Measurements from ENCODE around the gene KRTAP5-5.
"Not testable (repeated sequence)": the region's sequence is repeated elsewhere in the genome, so short reads cannot be mapped to it uniquely, and the experiment has no call there.

The KRTAP5-5 gene

GRCh38 chr11:1629326-1630185 is at the start of gene KRTAP5-5:
KRTAP5-5 (plus strand) TSS chr11:1629775; CDS start chr11:1629841, 66 bp downstream.
- Histone ChIP-seq H3K27me3 (ENCODE audit: insufficient read depth, low read depth) (peaks cover 87% of the 10 kb centered on the region), H4K20me1 (ENCODE audit: insufficient read depth) (no peaks in the 10 kb centered on the region), H3K4me2 (no peak within 1 kb of the TSS), H2AFZ (ENCODE audit: low read depth) (no peak within 1 kb of the TSS), H3K4me1 (ENCODE audit: low read depth, poor library complexity, severe bottlenecking) (no peaks in the 10 kb centered on the region), H3K4me3 (IDR thresholded peaks at IDR 0.05; ENCODE audit: insufficient read depth, low read depth, low read length) (no peak within 1 kb of the TSS), H3K36me3 (ENCODE audit: insufficient read depth) (no peaks in the 10 kb centered on the region), H3K9ac (no peak within 1 kb of the TSS), H3K79me2 (ENCODE audit: insufficient read depth, low read depth) (no peaks in the 10 kb centered on the region), H3K27ac (no peak within 1 kb of the TSS)
- TF ChIP-seq CTCF (conservative IDR thresholded peaks at IDR 0.05; ENCODE audit: low read depth, low read length) = no peak

GRCh38 chr11:1581976-1582375 is 47.6 kb upstream of the KRTAP5-5 start:
- Histone ChIP-seq H3K4me1 (ENCODE audit: low read depth, poor library complexity, severe bottlenecking) (no peaks in the 10 kb centered on the region), H3K79me2 (ENCODE audit: insufficient read depth, low read depth) (no peaks in the 10 kb centered on the region), H2AFZ (ENCODE audit: low read depth) (no peak overlapping the region), H3K36me3 (ENCODE audit: insufficient read depth) (no peaks in the 10 kb centered on the region), H3K27me3 (ENCODE audit: insufficient read depth, low read depth) (peaks cover 71% of the 10 kb centered on the region), H4K20me1 (ENCODE audit: insufficient read depth) (no peaks in the 10 kb centered on the region), H3K9ac (no peak overlapping the region), H3K27ac (no peak overlapping the region), H3K4me2 (no peak overlapping the region), H3K4me3 (IDR thresholded peaks at IDR 0.05; ENCODE audit: insufficient read depth, low read depth, low read length) (no peak overlapping the region)
- TF ChIP-seq CTCF (conservative IDR thresholded peaks at IDR 0.05; ENCODE audit: low read depth, low read length) = no peak

GRCh38 chr11:1582909-1583308 is 46.7 kb upstream of the KRTAP5-5 start:
- not testable (repeated sequence) for H3K9ac ChIP-seq; H4K20me1 ChIP-seq (ENCODE audit: insufficient read depth); H3K79me2 ChIP-seq (ENCODE audit: insufficient read depth, low read depth); H3K4me3 ChIP-seq (IDR thresholded peaks at IDR 0.05; ENCODE audit: insufficient read depth, low read depth, low read length); H3K4me1 ChIP-seq (ENCODE audit: low read depth, poor library complexity, severe bottlenecking); H3K36me3 ChIP-seq (ENCODE audit: insufficient read depth); H3K27ac ChIP-seq; H2AFZ ChIP-seq (ENCODE audit: low read depth); H3K4me2 ChIP-seq
- H3K27me3 ChIP-seq (ENCODE audit: insufficient read depth, low read depth) = peaks cover 72% of the 10 kb centered on the region

- H4K20me1 ChIP-seq (ENCODE audit: insufficient read depth); H3K79me2 ChIP-seq (ENCODE audit: insufficient read depth, low read depth); H3K36me3 ChIP-seq (ENCODE audit: insufficient read depth); H3K9ac ChIP-seq; H2AFZ ChIP-seq (ENCODE audit: low read depth); H3K4me1 ChIP-seq (ENCODE audit: low read depth, poor library complexity, severe bottlenecking); H3K4me3 ChIP-seq (IDR thresholded peaks at IDR 0.05; ENCODE audit: insufficient read depth, low read depth, low read length); H3K27ac ChIP-seq; H3K4me2 ChIP-seq: not testable (repeated sequence)
- peaks cover 71% of the 10 kb centered on the region for H3K27me3 ChIP-seq (ENCODE audit: insufficient read depth, low read depth)
Observed at GRCh38 chr11:1584661-1585370, 44.8 kb upstream of the KRTAP5-5 start, which contains the start of gene KRTAP5-1. KRTAP5-1 (minus strand) TSS chr11:1585283; CDS start chr11:1585249, 34 bp downstream.

GRCh38 chr11:1586699-1587098 is 42.9 kb upstream of the KRTAP5-5 start:
- no peak overlapping the region for H3K4me3 ChIP-seq (IDR thresholded peaks at IDR 0.05; ENCODE audit: insufficient read depth, low read depth, low read length)
- H3K9ac ChIP-seq = no peak overlapping the region
- no peak overlapping the region for H3K27ac ChIP-seq
- H3K4me2 ChIP-seq = no peak overlapping the region
- no peaks in the 10 kb centered on the region for H3K4me1 ChIP-seq (ENCODE audit: low read depth, poor library complexity, severe bottlenecking)
- peaks cover 74% of the 10 kb centered on the region for H3K27me3 ChIP-seq (ENCODE audit: insufficient read depth, low read depth)
- no peaks in the 10 kb centered on the region for H3K36me3 ChIP-seq (ENCODE audit: insufficient read depth)
- H3K79me2 ChIP-seq (ENCODE audit: insufficient read depth, low read depth) = no peaks in the 10 kb centered on the region
- no peaks in the 10 kb centered on the region for H4K20me1 ChIP-seq (ENCODE audit: insufficient read depth)
- no peak overlapping the region for H2AFZ ChIP-seq (ENCODE audit: low read depth)
- TF ChIP-seq CTCF (conservative IDR thresholded peaks at IDR 0.05; ENCODE audit: low read depth, low read length) = no peak

GRCh38 chr11:1589191-1589963 is 40.2 kb upstream of the KRTAP5-5 start:
- H3K27me3 ChIP-seq (ENCODE audit: insufficient read depth, low read depth) = peaks cover 74% of the 10 kb centered on the region
- not testable (repeated sequence) for H3K79me2 ChIP-seq (ENCODE audit: insufficient read depth, low read depth); H3K9ac ChIP-seq; H2AFZ ChIP-seq (ENCODE audit: low read depth); H3K4me2 ChIP-seq; H3K4me3 ChIP-seq (IDR thresholded peaks at IDR 0.05; ENCODE audit: insufficient read depth, low read depth, low read length); H4K20me1 ChIP-seq (ENCODE audit: insufficient read depth); H3K36me3 ChIP-seq (ENCODE audit: insufficient read depth); H3K4me1 ChIP-seq (ENCODE audit: low read depth, poor library complexity, severe bottlenecking); H3K27ac ChIP-seq
